ENCODE measurements around the gene RFNG.

DNA sequence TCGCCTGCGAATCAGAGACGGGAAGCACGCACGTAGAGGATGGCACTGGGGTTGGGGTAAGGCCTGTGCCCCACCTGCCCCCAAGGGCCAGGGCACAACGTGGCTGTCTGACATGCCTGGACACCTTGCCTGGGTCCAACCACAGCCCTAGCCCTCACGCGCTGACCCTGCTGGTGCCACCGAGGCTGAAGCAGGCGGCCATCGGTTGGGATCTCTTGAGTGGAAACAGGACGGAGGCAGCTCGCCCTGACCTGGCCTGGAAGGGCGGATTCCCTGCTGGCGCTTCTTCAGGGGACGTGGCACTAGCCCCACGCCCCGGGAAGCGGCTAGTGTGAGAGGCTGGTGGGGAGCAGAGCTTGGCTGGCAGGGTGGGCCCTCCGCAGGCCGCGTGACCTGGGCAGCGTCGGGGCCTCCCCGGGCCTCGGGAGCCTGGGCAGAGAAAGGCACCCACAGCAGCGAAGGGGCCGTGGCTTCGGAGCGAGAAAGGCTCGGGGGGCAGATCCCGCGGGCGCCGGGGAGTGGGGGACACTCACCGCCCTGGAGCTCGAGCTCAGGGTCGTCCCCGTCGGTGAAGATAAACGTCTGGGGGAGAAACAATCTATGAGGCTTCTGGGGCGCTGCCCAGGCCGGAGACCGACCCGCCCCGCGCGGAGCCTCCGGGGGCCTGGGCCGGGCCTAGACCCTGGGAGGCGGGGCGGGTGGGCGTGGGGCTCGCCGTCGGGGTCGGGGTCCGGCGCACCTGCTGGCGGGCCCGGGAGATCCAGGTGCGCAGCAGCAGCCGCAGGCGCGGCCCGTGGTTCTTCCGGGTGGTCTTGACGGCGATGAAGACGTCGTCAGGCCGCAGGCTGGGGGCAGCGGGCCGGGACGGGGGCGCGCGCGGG, 610 bp downstream of the RFNG start:
- TF ChIP-seq, protein P1, sequence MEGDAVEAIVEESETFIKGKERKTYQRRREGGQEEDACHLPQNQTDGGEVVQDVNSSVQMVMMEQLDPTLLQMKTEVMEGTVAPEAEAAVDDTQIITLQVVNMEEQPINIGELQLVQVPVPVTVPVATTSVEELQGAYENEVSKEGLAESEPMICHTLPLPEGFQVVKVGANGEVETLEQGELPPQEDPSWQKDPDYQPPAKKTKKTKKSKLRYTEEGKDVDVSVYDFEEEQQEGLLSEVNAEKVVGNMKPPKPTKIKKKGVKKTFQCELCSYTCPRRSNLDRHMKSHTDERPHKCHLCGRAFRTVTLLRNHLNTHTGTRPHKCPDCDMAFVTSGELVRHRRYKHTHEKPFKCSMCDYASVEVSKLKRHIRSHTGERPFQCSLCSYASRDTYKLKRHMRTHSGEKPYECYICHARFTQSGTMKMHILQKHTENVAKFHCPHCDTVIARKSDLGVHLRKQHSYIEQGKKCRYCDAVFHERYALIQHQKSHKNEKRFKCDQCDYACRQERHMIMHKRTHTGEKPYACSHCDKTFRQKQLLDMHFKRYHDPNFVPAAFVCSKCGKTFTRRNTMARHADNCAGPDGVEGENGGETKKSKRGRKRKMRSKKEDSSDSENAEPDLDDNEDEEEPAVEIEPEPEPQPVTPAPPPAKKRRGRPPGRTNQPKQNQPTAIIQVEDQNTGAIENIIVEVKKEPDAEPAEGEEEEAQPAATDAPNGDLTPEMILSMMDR (IDR thresholded peaks at IDR 0.05; ENCODE audit: insufficient read depth, low read length, poor library complexity, severe bottlenecking): no peak
- no peak for TF ChIP-seq EZH2phosphoT487 (conservative IDR thresholded peaks at IDR 0.05; ENCODE audit: low read length)

Measured in SU-DHL-6 (cell line).